Dorsolateral prefrontal cortex (tissue), 118 donors: ENCODE data around the gene GAR1. TPM values are rescaled to one million over a fixed set of nuclear protein-coding genes. Genes with fewer than 3 reads are reported as not detected.

Experiments
- total RNA-seq, 120 experiments: library from RNA; stranded (reverse); gene quantifications; one replicate each; pipeline versions ENCODE4 v1.2.3 to v1.2.4, GENCODE V29; 2022

GAR1 gene
- total RNA-seq, 120 experiments from 2014 or later = 5.6 to 15.2 (median 9.3) TPM

Other genes starting within 250 kb of the GAR1 start
- gene CASP6, start 112.3 kb upstream of the GAR1 start, total RNA-seq = 10 to 100 TPM in 17 of 120 experiments, 1 to 10 TPM in 103; 1.6 to 17.7 (median 6.1) TPM
- gene PLA2G12A, start 85.7 kb upstream of the GAR1 start, total RNA-seq = 10 to 100 TPM; 30.2 to 64.0 (median 40.2) TPM
- 10 to 100 TPM in 9 of 120 experiments, 1 to 10 TPM in 111; 1.1 to 21.7 (median 5.1) TPM for gene CFI, start 13.8 kb upstream of the GAR1 start, total RNA-seq
- gene RRH, start 12.2 kb downstream of the GAR1 start, total RNA-seq = 1 to 10 TPM in 78 of 120 experiments, under 1 TPM in 40, not detected in 2; 0.42 to 2.8 (median 1.3) TPM
- gene LRIT3, start 32.3 kb downstream of the GAR1 start, total RNA-seq = 1 to 10 TPM in 83 of 120 experiments, under 1 TPM in 37; 0.19 to 2.4 (median 1.2) TPM
- 1 to 10 TPM; 1.2 to 8.8 (median 4.2) TPM for gene EGF, start 97.1 kb downstream of the GAR1 start, total RNA-seq